ENCODE data around the gene IGF2BP2. TPM values are rescaled to one million over a fixed set of nuclear protein-coding genes. Genes with fewer than 3 reads are reported as not detected.

Gene IGF2BP2
- total RNA-seq, 2 donors from 2014 or later, result 143 to 162 TPM

DNA sequence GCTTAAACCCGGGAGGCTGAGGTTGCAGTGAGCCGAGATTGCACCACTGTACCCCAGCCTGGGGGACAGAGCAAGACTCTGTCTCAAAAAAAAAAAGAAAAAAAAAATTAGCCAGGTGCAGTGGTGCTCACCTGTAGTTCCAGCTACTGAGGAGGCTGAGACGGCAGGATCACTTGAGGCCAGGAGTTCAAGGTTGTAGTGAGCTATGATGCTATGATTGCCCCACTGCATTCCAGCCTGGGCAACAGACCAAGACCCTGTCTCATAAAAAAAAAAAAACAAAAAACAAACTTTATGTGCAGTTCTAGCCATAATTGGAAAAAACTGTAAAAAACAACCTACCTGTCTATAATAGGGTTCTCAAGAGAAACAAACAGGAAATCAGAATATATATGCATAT lies 39.9 kb upstream of the IGF2BP2 start:
- TF ChIP-seq, protein P1, sequence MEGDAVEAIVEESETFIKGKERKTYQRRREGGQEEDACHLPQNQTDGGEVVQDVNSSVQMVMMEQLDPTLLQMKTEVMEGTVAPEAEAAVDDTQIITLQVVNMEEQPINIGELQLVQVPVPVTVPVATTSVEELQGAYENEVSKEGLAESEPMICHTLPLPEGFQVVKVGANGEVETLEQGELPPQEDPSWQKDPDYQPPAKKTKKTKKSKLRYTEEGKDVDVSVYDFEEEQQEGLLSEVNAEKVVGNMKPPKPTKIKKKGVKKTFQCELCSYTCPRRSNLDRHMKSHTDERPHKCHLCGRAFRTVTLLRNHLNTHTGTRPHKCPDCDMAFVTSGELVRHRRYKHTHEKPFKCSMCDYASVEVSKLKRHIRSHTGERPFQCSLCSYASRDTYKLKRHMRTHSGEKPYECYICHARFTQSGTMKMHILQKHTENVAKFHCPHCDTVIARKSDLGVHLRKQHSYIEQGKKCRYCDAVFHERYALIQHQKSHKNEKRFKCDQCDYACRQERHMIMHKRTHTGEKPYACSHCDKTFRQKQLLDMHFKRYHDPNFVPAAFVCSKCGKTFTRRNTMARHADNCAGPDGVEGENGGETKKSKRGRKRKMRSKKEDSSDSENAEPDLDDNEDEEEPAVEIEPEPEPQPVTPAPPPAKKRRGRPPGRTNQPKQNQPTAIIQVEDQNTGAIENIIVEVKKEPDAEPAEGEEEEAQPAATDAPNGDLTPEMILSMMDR (conservative IDR thresholded peaks at IDR 0.05), result no peak
- no peak overlapping the region for H3K4me3 Mint-ChIP-seq
- DNase-seq, result no peak
- H3K9me3 Mint-ChIP-seq, result no peaks in the 10 kb centered on the region
- no peaks in the 10 kb centered on the region for H3K27me3 Mint-ChIP-seq (ENCODE audit: insufficient read depth)
- Histone ChIP-seq H3K4me1 (ENCODE audit: control insufficient read depth, insufficient read depth, low read length) (no peaks in the 10 kb centered on the region), H3K27me3 (ENCODE audit: control insufficient read depth, insufficient read depth, low read length, poor library complexity, severe bottlenecking) (no peaks in the 10 kb centered on the region), H3K4me3 (ENCODE audit: low read length) (no peak overlapping the region), H3K36me3 (ENCODE audit: control insufficient read depth, insufficient read depth, low read length) (no peaks in the 10 kb centered on the region), H3K27ac (ENCODE audit: low read depth, low read length) (no peak overlapping the region), H3K9ac (ENCODE audit: extremely low read depth, low read length, poor library complexity, severe bottlenecking) (no peak overlapping the region), H3K9me3 (ENCODE audit: control insufficient read depth, low read length) (peaks cover 5% of the 10 kb centered on the region)
- 93 to 100% methylated on average over 2 to 3 of the region's 3 CpGs for WGBS, 2 experiments (ENCODE audit: insufficient coverage in 1 of 2, insufficient read length in 1 of 2)
- peaks cover 5% of the 10 kb centered on the region for H3K4me1 Mint-ChIP-seq
- no peaks in the 10 kb centered on the region for H3K36me3 Mint-ChIP-seq (ENCODE audit: low read depth)
- H3K27ac Mint-ChIP-seq, result no peak overlapping the region

DNA sequence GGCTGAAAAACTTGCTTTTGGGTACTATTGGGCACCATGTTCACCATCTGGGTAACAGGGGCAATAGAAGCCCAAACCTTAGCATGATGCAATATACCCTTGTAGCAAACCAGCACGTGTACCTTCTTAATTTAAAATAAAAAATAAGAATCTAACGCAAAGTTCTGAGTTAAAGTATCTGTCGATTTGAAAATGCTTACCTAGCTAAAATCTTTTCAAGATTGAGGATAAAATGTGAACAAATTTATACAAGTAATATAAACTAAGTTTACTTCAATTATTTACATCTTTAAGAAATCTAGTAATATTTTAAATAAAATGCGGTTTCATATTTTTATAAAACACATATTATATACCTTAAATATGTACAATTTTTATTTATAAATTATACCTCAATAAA lies 38.1 kb upstream of the IGF2BP2 start:
- 81 to 90% methylated on average over 2 to 3 of the region's 4 CpGs for whole genome bisulfite sequencing, 2 experiments (ENCODE audit: insufficient coverage in 1 of 2, insufficient read length in 1 of 2)

DNA sequence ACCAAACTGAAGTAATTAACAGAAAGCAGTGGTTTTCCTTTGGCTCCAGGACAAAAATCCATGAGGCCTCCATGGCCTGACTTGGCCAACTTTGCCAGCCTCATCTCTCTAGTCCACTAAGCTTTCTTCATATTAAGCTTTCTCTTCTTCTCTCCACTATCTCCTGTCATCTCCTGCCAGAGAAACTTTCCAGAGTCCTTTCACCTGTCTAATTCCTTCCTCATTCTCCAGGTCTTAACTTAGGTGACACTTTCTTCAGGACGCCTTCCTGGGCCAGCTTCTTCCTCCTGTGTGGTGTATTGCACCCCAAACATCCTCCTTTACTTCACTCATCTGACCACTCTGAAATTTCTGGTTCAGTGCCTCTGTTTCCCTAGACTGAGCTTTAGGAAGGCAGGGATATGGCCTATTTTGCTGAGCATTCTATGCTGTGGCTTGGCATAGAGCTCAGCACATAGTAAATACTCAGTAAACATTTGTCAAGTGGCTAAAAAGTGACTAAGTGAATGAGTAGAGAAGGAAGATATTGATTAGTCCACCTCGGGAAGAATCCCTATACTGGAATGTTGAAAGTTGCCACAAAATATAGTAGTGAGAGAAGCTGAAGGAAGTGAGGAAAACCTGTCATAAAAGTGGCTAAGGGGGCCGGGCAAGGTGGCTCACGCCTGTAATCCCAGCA lies 34.6 kb upstream of the IGF2BP2 start:
- Mint-ChIP-seq H3K36me3 (ENCODE audit: low read depth) (no peaks in the 10 kb centered on the region), H3K27ac (no peak overlapping the region), H3K9me3 (peaks cover 20% of the 10 kb centered on the region), H3K27me3 (ENCODE audit: insufficient read depth) (no peaks in the 10 kb centered on the region), H3K4me3 (no peak overlapping the region), H3K4me1 (no peaks in the 10 kb centered on the region)
- Histone ChIP-seq H3K4me3 (ENCODE audit: low read length) (no peak overlapping the region), H3K36me3 (ENCODE audit: control insufficient read depth, insufficient read depth, low read length) (no peaks in the 10 kb centered on the region), H3K27ac (ENCODE audit: low read depth, low read length) (no peak overlapping the region), H3K9me3 (ENCODE audit: control insufficient read depth, low read length) (peaks cover 24% of the 10 kb centered on the region), H3K9ac (ENCODE audit: extremely low read depth, low read length, poor library complexity, severe bottlenecking) (no peak overlapping the region), H3K27me3 (ENCODE audit: control insufficient read depth, insufficient read depth, low read length, poor library complexity, severe bottlenecking) (no peaks in the 10 kb centered on the region), H3K4me1 (ENCODE audit: control insufficient read depth, insufficient read depth, low read length) (no peaks in the 10 kb centered on the region)
- TF ChIP-seq, protein P1 (conservative IDR thresholded peaks at IDR 0.05), result no peak
- DNase-seq, result no peak
- 91 to 92% methylated on average over 4 of the region's 4 CpGs for WGBS, 2 experiments (ENCODE audit: insufficient coverage in 1 of 2, insufficient read length in 1 of 2)

More for the DNA sequence above, 38.1 kb upstream of the IGF2BP2 start:
- Histone ChIP-seq H3K9me3 (ENCODE audit: control insufficient read depth, low read length) (peaks cover 5% of the 10 kb centered on the region), H3K27me3 (ENCODE audit: control insufficient read depth, insufficient read depth, low read length, poor library complexity, severe bottlenecking) (no peaks in the 10 kb centered on the region), H3K36me3 (ENCODE audit: control insufficient read depth, insufficient read depth, low read length) (no peaks in the 10 kb centered on the region), H3K27ac (ENCODE audit: low read depth, low read length) (no peak overlapping the region), H3K9ac (ENCODE audit: extremely low read depth, low read length, poor library complexity, severe bottlenecking) (no peak overlapping the region), H3K4me3 (ENCODE audit: low read length) (no peak overlapping the region), H3K4me1 (ENCODE audit: control insufficient read depth, insufficient read depth, low read length) (no peaks in the 10 kb centered on the region)
- Mint-ChIP-seq H3K4me1 (peaks cover 4% of the 10 kb centered on the region), H3K36me3 (ENCODE audit: low read depth) (no peaks in the 10 kb centered on the region), H3K27me3 (ENCODE audit: insufficient read depth) (no peaks in the 10 kb centered on the region), H3K27ac (no peak overlapping the region), H3K4me3 (no peak overlapping the region), H3K9me3 (no peaks in the 10 kb centered on the region)
- DNase-seq, result no peak
- TF ChIP-seq, protein P1 (conservative IDR thresholded peaks at IDR 0.05), result no peak

All from endodermal cell (in vitro differentiated cells).